SK-N-DZ (cell line): ENCODE data around the gene ADNP2. TPM values are rescaled to one million over a fixed set of nuclear protein-coding genes. Genes with fewer than 3 reads are reported as not detected.

Source experiments
- DNase-seq: peaks from one replicate; pipeline ENCODE4 v3.0.0-alpha.2; 2015; ENCODE audit warnings: low spot score
- polyA plus RNA-seq, 2 experiments: library from polyadenylated mRNA; depleted of rRNA; stranded (reverse); fragments of >200 nt; gene quantifications; 2 replicates each; pipeline ENCODE4 v1.2.3, GENCODE V29; 2014

The ADNP2 gene, protein sequence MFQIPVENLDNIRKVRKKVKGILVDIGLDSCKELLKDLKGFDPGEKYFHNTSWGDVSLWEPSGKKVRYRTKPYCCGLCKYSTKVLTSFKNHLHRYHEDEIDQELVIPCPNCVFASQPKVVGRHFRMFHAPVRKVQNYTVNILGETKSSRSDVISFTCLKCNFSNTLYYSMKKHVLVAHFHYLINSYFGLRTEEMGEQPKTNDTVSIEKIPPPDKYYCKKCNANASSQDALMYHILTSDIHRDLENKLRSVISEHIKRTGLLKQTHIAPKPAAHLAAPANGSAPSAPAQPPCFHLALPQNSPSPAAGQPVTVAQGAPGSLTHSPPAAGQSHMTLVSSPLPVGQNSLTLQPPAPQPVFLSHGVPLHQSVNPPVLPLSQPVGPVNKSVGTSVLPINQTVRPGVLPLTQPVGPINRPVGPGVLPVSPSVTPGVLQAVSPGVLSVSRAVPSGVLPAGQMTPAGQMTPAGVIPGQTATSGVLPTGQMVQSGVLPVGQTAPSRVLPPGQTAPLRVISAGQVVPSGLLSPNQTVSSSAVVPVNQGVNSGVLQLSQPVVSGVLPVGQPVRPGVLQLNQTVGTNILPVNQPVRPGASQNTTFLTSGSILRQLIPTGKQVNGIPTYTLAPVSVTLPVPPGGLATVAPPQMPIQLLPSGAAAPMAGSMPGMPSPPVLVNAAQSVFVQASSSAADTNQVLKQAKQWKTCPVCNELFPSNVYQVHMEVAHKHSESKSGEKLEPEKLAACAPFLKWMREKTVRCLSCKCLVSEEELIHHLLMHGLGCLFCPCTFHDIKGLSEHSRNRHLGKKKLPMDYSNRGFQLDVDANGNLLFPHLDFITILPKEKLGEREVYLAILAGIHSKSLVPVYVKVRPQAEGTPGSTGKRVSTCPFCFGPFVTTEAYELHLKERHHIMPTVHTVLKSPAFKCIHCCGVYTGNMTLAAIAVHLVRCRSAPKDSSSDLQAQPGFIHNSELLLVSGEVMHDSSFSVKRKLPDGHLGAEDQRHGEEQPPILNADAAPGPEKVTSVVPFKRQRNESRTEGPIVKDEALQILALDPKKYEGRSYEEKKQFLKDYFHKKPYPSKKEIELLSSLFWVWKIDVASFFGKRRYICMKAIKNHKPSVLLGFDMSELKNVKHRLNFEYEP
- polyA plus RNA-seq (2014; cell fraction: cytosol; rRNA removed) = 21.2 and 24.5 TPM in 2 replicates
- 13.3 and 14.2 TPM in 2 replicates for polyA plus RNA-seq (2014; cell fraction: nucleus; rRNA removed)

GRCh38 chr18:80108739-80109675, at the start of gene ADNP2:
TSS of gene ADNP2 (plus strand) at chr18:80109262. CDS start at chr18:80117543, 8,281 bp downstream.
- DNase-seq = peak; percentile 97

DNA sequence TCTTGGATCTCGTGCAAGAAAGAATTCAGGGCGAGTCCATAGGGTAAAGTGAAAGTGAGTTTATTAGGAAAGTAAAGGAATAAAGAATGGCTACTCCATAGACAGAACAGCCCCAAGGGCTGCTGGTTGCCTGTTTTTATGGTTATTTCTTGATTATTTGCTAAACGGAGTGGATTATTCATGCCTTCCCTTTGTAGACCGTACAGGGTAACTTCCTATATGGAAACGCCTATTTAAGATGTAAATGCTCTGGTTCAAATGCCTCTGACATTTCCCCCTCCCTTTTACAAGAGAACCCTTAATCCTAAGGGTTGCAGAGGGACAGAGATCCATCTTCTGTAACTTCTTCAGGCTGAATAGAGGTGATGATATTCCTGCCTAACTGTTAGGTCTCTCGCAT, 49.1 kb upstream of the ADNP2 start:
- no peak for DNase-seq

DNA sequence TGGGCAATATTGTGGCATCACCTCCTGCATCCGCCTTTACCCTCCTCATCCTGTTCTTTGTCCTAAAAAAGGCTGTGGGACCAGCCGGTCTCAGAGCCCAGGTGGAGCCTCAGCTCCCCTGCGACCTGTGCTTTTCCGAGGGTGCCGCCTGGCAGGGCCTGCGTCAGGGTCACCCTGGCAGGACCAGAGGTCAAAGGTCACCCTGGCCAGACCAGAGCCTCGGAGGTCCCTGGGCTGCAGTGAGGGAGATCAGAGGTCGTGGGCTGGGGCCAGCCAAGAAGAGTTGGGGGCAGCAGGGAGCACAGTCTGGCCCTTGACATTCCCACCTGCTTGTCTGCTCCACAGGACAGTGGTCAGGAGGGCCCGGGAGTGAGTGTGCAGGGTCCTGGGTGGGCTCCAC, 43.4 kb upstream of the ADNP2 start:
- no peak for DNase-seq

GRCh38 chr18:80067321-80067720, 41.7 kb upstream of the ADNP2 start:
- no peak for DNase-seq

- no peak for DNase-seq
Measured at GRCh38 chr18:80067897-80068296, 41.2 kb upstream of the ADNP2 start.

- DNase-seq = no peak
Measured at GRCh38 chr18:80068571-80069272, 40.3 kb upstream of the ADNP2 start.

GRCh38 chr18:80070825-80071224, 38.2 kb upstream of the ADNP2 start:
- DNase-seq = no peak

GRCh38 chr18:80074183-80074582, 34.9 kb upstream of the ADNP2 start:
- no peak for DNase-seq

- DNase-seq = no peak
Measured at GRCh38 chr18:80074697-80075096, 34.4 kb upstream of the ADNP2 start.

- no peak for DNase-seq
Measured at GRCh38 chr18:80075940-80076339, 33.1 kb upstream of the ADNP2 start.

DNA sequence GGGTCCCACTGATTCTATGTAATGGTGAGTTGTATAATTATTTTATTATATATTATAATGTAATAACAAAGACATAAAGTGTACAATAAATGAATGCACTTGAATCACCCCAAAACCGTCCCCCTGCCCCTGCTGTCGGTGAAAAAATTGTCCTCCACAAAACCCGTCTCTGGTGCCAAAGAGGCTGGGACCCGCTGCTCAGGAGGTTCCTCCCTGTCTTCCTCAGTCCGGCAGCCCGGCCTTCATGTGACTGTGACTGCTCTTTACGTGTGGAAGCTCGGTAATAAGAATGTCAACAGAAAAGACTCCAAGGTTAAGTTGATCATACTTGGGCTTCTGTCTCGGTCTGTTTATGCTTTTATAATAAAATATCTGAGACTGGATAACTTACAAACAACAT, 32.7 kb upstream of the ADNP2 start:
- DNase-seq = no peak

DNA sequence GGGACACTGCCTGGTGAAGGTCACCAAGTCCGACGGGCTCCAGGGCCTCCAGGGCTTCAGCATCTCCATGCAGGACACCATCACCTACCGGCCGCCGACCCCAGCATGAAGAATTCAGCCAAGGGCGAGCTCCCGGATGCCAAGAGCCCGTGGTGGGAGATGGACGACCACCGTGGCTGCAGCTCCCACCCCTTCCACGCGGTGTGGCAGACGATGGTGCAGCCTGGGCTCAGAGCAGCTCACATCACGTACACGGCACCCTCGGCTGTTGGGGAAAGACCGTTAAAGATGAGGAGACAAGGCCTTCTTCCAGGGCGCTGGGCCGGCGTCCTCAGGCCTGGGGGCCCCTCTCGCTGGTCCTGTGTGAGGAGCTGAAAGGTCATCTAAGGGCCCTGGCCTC, 31.2 kb upstream of the ADNP2 start:
- no peak for DNase-seq

GRCh38 chr18:80086281-80086680, 22.8 kb upstream of the ADNP2 start:
- DNase-seq = no peak

DNA sequence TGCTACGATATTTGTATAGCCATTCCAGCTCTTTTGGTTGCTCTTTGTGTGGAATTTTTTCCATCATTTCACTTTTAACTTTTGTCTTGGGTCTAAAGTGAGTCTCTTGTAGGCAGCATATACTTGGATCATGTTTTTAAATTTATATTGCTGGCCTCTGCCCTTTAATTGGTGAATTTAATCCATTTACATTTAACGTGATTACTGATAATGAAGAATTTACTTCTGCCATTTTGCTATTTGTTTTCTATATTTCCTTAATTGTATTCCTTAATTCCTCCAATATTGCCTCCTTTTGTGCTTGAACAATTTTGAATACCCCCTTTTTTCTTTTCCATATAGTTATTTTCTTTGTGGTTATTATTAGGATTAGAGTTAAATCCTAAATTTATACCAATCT, 21.0 kb upstream of the ADNP2 start:
- DNase-seq = no peak

- no peak for DNase-seq
Measured at GRCh38 chr18:80088823-80089222, 20.2 kb upstream of the ADNP2 start.

DNA sequence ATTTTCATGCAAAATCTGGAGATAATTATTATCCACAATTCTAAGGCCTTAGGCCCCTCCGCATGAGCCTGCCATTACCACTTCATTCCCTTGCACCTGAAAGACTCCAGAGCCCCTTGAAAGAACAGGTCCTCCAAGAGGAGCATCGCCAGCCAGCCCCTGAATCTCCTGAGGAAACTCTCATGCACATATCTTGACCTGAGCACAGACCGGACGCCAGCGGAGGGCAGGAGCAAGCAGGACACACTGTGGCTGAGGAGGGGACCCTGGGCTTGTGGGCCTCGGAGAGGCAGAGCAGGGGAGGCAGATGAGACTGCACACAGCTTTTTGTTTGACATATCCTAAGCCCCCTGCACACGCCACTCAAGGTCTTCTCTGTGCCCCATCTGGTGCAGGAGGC, 13.6 kb upstream of the ADNP2 start:
- no peak for DNase-seq

- DNase-seq = no peak
Measured at GRCh38 chr18:80096032-80096565, 13.0 kb upstream of the ADNP2 start.

DNA sequence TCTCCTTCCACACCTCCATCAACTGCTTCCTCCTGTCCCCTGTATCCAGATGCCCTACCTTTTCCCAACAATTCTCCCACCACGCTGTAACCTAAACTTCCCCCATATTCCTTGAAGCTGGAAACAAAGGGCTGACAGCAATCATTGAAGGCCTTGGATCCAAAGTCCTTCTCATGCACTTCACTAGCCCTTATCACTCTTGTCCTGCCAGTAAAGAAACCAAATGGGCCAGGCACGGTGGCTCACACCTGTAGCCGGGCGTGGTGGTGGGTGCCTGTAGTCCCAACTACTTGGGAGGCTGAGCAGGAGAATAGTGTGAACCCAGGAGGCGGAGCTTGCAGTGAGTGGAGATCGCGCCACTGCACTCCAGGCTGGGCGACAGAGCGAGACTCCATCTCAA, 11.9 kb upstream of the ADNP2 start:
- no peak for DNase-seq

DNA sequence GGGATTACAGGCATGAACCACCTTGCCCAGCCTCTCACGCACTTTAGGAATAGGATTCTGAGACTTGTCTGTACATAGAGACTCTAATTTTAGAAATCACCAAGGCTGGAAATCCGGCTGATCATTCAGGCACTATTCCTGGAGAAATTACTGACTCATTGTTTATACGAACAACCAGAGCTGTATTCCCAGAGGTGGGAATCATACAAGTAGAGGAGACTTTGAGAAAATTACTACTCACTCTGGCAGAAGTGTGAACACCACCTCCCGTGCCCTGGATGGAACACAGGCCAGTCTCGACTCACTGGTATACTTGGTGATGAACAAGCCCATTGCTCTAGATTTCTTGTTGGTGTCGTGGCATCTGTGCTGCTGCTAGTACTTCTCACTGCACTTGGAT, 5.8 kb upstream of the ADNP2 start:
- DNase-seq = no peak

DNA sequence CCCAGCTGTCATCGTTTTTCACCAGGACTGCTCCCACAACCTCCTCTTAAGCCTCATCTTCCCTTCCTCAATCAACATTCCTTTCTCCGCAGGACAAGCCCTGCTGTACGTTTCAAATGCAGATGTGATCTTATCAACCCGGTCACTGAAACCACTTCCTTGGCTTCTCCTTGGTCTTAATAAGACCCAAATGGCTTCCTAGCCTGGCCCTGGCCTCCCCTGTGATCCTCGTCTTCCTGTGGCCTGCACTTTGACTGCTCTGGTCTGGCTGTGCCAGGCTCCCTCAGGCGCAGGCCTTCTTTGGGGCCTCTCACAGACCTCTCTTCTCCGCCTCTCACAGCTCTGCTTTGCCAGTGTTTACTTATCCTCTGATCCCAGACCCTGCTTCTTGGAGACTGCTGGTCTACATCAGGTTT, 4.7 kb upstream of the ADNP2 start:
- peak; percentile 78 for DNase-seq
